IMR-90 (cell line): ENCODE data around the gene ZNF423. TPM values are rescaled to one million over a fixed set of nuclear protein-coding genes. Genes with fewer than 3 reads are reported as not detected.

Source experiments
- ATAC-seq: fragments of 200-7000 bp; cut with Tn5 transposase; 2 replicates; pipeline ENCODE4 v1.9.1; 2020; ENCODE audit warnings: low read depth, mild to moderate bottlenecking, moderate library complexity
- BruUV-seq: library from RNA; stranded (reverse); fragments of 400-500 nt; replicated peaks from 2 replicates; lab custom pipeline; 2021; lab: Mats Ljungman, UMichigan
- CTCF ChIA-PET: fragments of 300-600 bp; formaldehyde crosslinking; extraction: SDS; loops from one replicate; lab custom pipeline; 2021; ENCODE audit warnings: antibody characterized with exemption; lab: Yijun Ruan, JAX
- POLR2A ChIA-PET: fragments of 300-600 bp; sonication (Branson Sonifier 250); formaldehyde crosslinking; loops from one replicate; lab custom pipeline; 2022; ENCODE audit warnings: antibody characterized with exemption; ENCODE audit not compliant: unreplicated experiment; lab: Charles Lee
- DNase-seq: peaks from one replicate; pipeline ENCODE4 v3.0.0; 2013
- H2AFZ ChIP-seq: replicated peaks from 2 replicates; pipeline ENCODE3; 2013; ENCODE audit warnings: low read length, mild to moderate bottlenecking; ENCODE audit not compliant: poor library complexity
- H2AK5ac ChIP-seq: 2 replicates; pipeline ENCODE4 v1.6.1; 2013; ENCODE audit warnings: low read depth, low read length, inconsistent platforms
- H2AK9ac ChIP-seq: replicated peaks from 2 replicates; pipeline ENCODE3; 2013; ENCODE audit warnings: mild to moderate bottlenecking, low read depth, low read length, moderate library complexity; ENCODE audit not compliant: poor library complexity
- H2BK120ac ChIP-seq: 2 replicates; pipeline ENCODE4 v1.6.1; 2013; ENCODE audit warnings: low read depth, low read length, inconsistent platforms
- H2BK15ac ChIP-seq: 3 replicates; pipeline ENCODE4 v1.6.1; 2013; ENCODE audit warnings: low read depth, low read length, inconsistent platforms
- H2BK20ac ChIP-seq: 2 replicates; pipeline ENCODE4 v1.6.1; 2013; ENCODE audit warnings: low read depth, mild to moderate bottlenecking, inconsistent platforms, low read length, moderate library complexity
- H2BK5ac ChIP-seq: 2 replicates; pipeline ENCODE4 v1.6.1; 2013; ENCODE audit warnings: mild to moderate bottlenecking, low read depth, low read length, inconsistent platforms; ENCODE audit not compliant: poor library complexity, severe bottlenecking
- H3K14ac ChIP-seq: replicated peaks from 2 replicates; pipeline ENCODE4 v1.6.1; 2013; ENCODE audit warnings: low read depth, low read length, inconsistent platforms
- H3K18ac ChIP-seq: 2 replicates; pipeline ENCODE4 v1.6.1; 2013; ENCODE audit warnings: low read depth, low read length, control low read depth
- H3K23ac ChIP-seq: 2 replicates; pipeline ENCODE4 v1.6.1; 2013; ENCODE audit warnings: low read depth, low read length, inconsistent platforms
- H3K27ac ChIP-seq: 2 replicates; pipeline ENCODE4 v1.5.1; 2013; ENCODE audit warnings: mild to moderate bottlenecking, control low read depth, low read length; ENCODE audit not compliant: insufficient read depth
- H3K27me3 ChIP-seq: 2 replicates; pipeline ENCODE4 v1.6.1; 2013; ENCODE audit warnings: low read length; ENCODE audit not compliant: control insufficient read depth, insufficient read depth
- H3K36me3 ChIP-seq: 2 replicates; pipeline ENCODE4 v1.6.1; 2013; ENCODE audit warnings: low read length, mixed read lengths; ENCODE audit not compliant: control insufficient read depth, insufficient read depth
- H3K4ac ChIP-seq: 2 replicates; pipeline ENCODE4 v1.6.1; 2013; ENCODE audit warnings: low read depth, low read length, inconsistent platforms
- H3K4me1 ChIP-seq: 2 replicates; pipeline ENCODE4 v1.6.1; 2013; ENCODE audit warnings: low read length, mixed read lengths; ENCODE audit not compliant: control insufficient read depth, insufficient read depth
- H3K4me2 ChIP-seq: 2 replicates; pipeline ENCODE4 v1.6.1; 2013; ENCODE audit warnings: low read depth, mild to moderate bottlenecking, control low read depth, low read length, moderate library complexity
- H3K4me3 ChIP-seq: 2 replicates; pipeline ENCODE4 v1.5.1; 2013; ENCODE audit warnings: low read depth, mild to moderate bottlenecking, control low read depth, low read length, moderate library complexity; ENCODE audit not compliant: insufficient read depth
- H3K56ac ChIP-seq: 2 replicates; pipeline ENCODE4 v1.6.1; 2013; ENCODE audit warnings: low read length, inconsistent platforms; ENCODE audit not compliant: insufficient read depth; ENCODE audit errors: extremely low read depth
- H3K79me1 ChIP-seq, 2 experiments: 2 replicates each; pipeline ENCODE4 v1.6.1; 2013; ENCODE audit warnings: low read length in 2 of 2, inconsistent platforms in 1 of 2, low read depth in 1 of 2
- H3K9ac ChIP-seq: 2 replicates; pipeline ENCODE4 v1.6.1; 2013; ENCODE audit warnings: low read depth, low read length, control low read depth
- H3K9me1 ChIP-seq: 2 replicates; pipeline ENCODE4 v1.6.1; 2013; ENCODE audit warnings: low read length, inconsistent platforms; ENCODE audit not compliant: insufficient read depth
- H3K9me3 ChIP-seq: 2 replicates; pipeline ENCODE4 v1.6.1; 2013; ENCODE audit warnings: low read length; ENCODE audit not compliant: control insufficient read depth, insufficient read depth
- H4K20me1 ChIP-seq: 2 replicates; pipeline ENCODE4 v1.6.1; 2013; ENCODE audit warnings: low read length, inconsistent platforms; ENCODE audit not compliant: insufficient read depth
- H4K5ac ChIP-seq: 2 replicates; pipeline ENCODE4 v1.6.1; 2013; ENCODE audit warnings: mild to moderate bottlenecking, low read depth, low read length, control low read depth
- H4K8ac ChIP-seq, 2 experiments: 2 replicates each; pipeline ENCODE4 v1.6.1; 2013; ENCODE audit warnings: low read depth in 2 of 2, low read length in 2 of 2, control low read depth in 1 of 2, inconsistent platforms in 1 of 2
- H4K91ac ChIP-seq: 2 replicates; pipeline ENCODE4 v1.6.1; 2013; ENCODE audit warnings: low read depth, low read length, inconsistent platforms; ENCODE audit not compliant: insufficient read depth
- CTCF ChIP-seq: conservative IDR thresholded peaks from 2 replicates; pipeline ENCODE4 v1.5.1; 2012; ENCODE audit warnings: mild to moderate bottlenecking, low read depth, low read length, improper control_type of control experiment
- ELK1 ChIP-seq: fragments of 150-350 bp; IDR thresholded peaks from 2 replicates; pipeline ENCODE4 v1.6.1; 2016; ENCODE audit warnings: low read depth, mild to moderate bottlenecking, low read length, moderate library complexity, borderline replicate concordance
- FOS ChIP-seq: fragments of 150-350 bp; IDR thresholded peaks from 2 replicates; pipeline ENCODE4 v1.6.1; 2016; ENCODE audit warnings: low read depth, low read length
- MAZ ChIP-seq: IDR thresholded peaks from 2 replicates; pipeline ENCODE4 v1.6.1; 2012; ENCODE audit warnings: low read depth, mild to moderate bottlenecking, low read length, improper control_type of control experiment, moderate library complexity, borderline replicate concordance
- MXI1 ChIP-seq: IDR thresholded peaks from 2 replicates; pipeline ENCODE4 v1.6.1; 2012; ENCODE audit warnings: low read depth, mild to moderate bottlenecking, low read length, moderate library complexity, borderline replicate concordance
- POLR2A ChIP-seq: IDR thresholded peaks from 2 replicates; pipeline ENCODE4 v1.6.1; 2012; ENCODE audit warnings: mild to moderate bottlenecking, low read depth, low read length
- RCOR1 ChIP-seq: IDR thresholded peaks from 2 replicates; pipeline ENCODE4 v1.6.1; 2012; ENCODE audit warnings: mild to moderate bottlenecking, low read length, improper control_type of control experiment; ENCODE audit not compliant: insufficient replicate concordance
- WGBS, 2 experiments: methylation state at CpG; one replicate each; pipeline versions ENCODE4 v1.1.5 to v1.1.7; 2013; ENCODE audit warnings: missing lambda C conversion rate in 2 of 2; ENCODE audit not compliant: insufficient read length in 1 of 2; ENCODE audit errors: extremely low coverage in 2 of 2; 5-methylcytosine and 5-hydroxymethylcytosine counted together
- dilution Hi-C: fragments of 300-500 bp; cut with HindIII; formaldehyde crosslinking; loops from one replicate; pipeline ENCODE4 v1.14.3; 2018; ENCODE audit warnings: low sequenced_read_pairs; ENCODE audit not compliant: unreplicated experiment
- in situ Hi-C: fragments of 300-500 bp; cut with MboI; formaldehyde crosslinking; loops from 3 replicates; pipeline ENCODE4 v1.14.3; 2019; ENCODE audit warnings: low sequenced_read_pairs, inconsistent platforms, mixed read lengths
- intact Hi-C: fragments of 100-400 bp; cut with micrococcal nuclease; formaldehyde crosslinking; loops from 2 replicates; pipeline ENCODE4 v1.10.0; 2022
- polyA plus RNA-seq, 3 experiments: library from polyadenylated mRNA; depleted of rRNA; stranded (reverse); fragments of >200 nt; gene quantifications; 2 replicates each; pipeline ENCODE4 v1.2.3, GENCODE V29; 2012; ENCODE audit warnings: low replicate concordance in 1 of 3
- total RNA-seq: library from RNA; depleted of rRNA; stranded (reverse); fragments of >200 nt; gene quantifications from 2 replicates; pipeline ENCODE4 v1.2.3, GENCODE V29; 2012

Gene ZNF423
- total and polyA plus RNA-seq, 2 of the 4 experiments (the other 2 are of a cell fraction), result under 0.01 to 0.10 TPM

- no peaks in the 10 kb centered on the region for H3K9me3 ChIP-seq
- H3K4me3 ChIP-seq, result no peak overlapping the region
- WGBS, 2 experiments, result no CpG with 5 or more reads among the region's 9 CpGs
- DNase-seq (no peak), ATAC-seq (no peak)
- no TSS peak for BruUV-seq
- no peak overlapping the region for H3K9ac ChIP-seq
- no peak overlapping the region for H3K18ac ChIP-seq
- intact Hi-C loops, result no loop called here
- H3K9me1 ChIP-seq, result no peaks in the 10 kb centered on the region
- H2BK20ac ChIP-seq, result no peak overlapping the region
- ChIA-PET POLR2A (no interaction called here), CTCF (no interaction called here)
- no peaks in the 10 kb centered on the region for H3K79me1 ChIP-seq
- H2AK9ac ChIP-seq, result no peak overlapping the region
- no peak overlapping the region for H3K14ac ChIP-seq
- H3K56ac ChIP-seq, result no peak overlapping the region
- H3K4me2 ChIP-seq, result no peak overlapping the region
- H3K27me3 ChIP-seq, result peaks cover 6% of the 10 kb centered on the region; the same call in 1 of the 2 replicates
- no peaks in the 10 kb centered on the region for H3K36me3 ChIP-seq
- no peak overlapping the region for H2BK120ac ChIP-seq
- no peak overlapping the region for H3K23ac ChIP-seq
- H2BK15ac ChIP-seq, result no peak overlapping the region
- H2AFZ ChIP-seq, result no peak overlapping the region
- no peak overlapping the region for H4K91ac ChIP-seq
- H3K4me1 ChIP-seq, result no peaks in the 10 kb centered on the region
- no peak overlapping the region for H4K5ac ChIP-seq
- no peak overlapping the region for H2AK5ac ChIP-seq
- dilution Hi-C loops, result no loop called here
- no peak overlapping the region for H4K8ac ChIP-seq
- no peak overlapping the region for H3K27ac ChIP-seq
- no peak overlapping the region for H3K4ac ChIP-seq
- no peak overlapping the region for H2BK5ac ChIP-seq
- no peaks in the 10 kb centered on the region for H4K20me1 ChIP-seq
- no peak for TF ChIP-seq ELK1
- TF ChIP-seq POLR2A, result no peak
- no peak for TF ChIP-seq MAZ
- no peak for TF ChIP-seq RCOR1
- no peak for TF ChIP-seq FOS
- no peak for TF ChIP-seq MXI1
- no peak for TF ChIP-seq CTCF
- in situ Hi-C loops, result no loop called here
These were observed 31.3 kb downstream of the ZNF423 start for GRCh38 chr16:49824593-49824992.
